Activated CD4-positive, alpha-beta memory T cell treated with anti-CD3 and anti-CD28 coated beads for 36 hours (primary cell): ENCODE results near the gene CCDC93. TPM values are rescaled to one million over a fixed set of nuclear protein-coding genes. Genes with fewer than 3 reads are reported as not detected.
"Not testable (repeated sequence)": the region's sequence is repeated elsewhere in the genome, so short reads cannot be mapped to it uniquely, and the experiment has no call there.

Source experiments
- CTCF ChIA-PET: fragments of 350-600 bp; sonication (Branson Sonifier 250); formaldehyde crosslinking; loops from one replicate; lab custom pipeline; 2021; ENCODE audit warnings: antibody characterized with exemption, inconsistent platforms; lab: Charles Lee
- POLR2A ChIA-PET: fragments of 350-600 bp; sonication (Branson Sonifier 250); formaldehyde crosslinking; loops from one replicate; lab custom pipeline; 2021; ENCODE audit warnings: antibody characterized with exemption; lab: Charles Lee
- DNase-seq: peaks from one replicate; pipeline ENCODE4 v3.0.0-alpha.2; 2020
- H3K27ac Mint-ChIP-seq: one replicate; pipeline ENCODE4 v1.8.0; 2021; ENCODE audit warnings: mixed read lengths
- H3K27me3 Mint-ChIP-seq: one replicate; pipeline ENCODE4 v1.8.0; 2021; ENCODE audit warnings: mixed read lengths
- H3K36me3 Mint-ChIP-seq: one replicate; pipeline ENCODE4 v1.8.0; 2021; ENCODE audit warnings: mixed read lengths
- H3K4me1 Mint-ChIP-seq: one replicate; pipeline ENCODE4 v1.8.0; 2021; ENCODE audit warnings: low read depth, mixed read lengths
- H3K4me3 Mint-ChIP-seq: one replicate; pipeline ENCODE4 v1.8.0; 2021; ENCODE audit warnings: mild to moderate bottlenecking, mixed read lengths
- H3K9me3 Mint-ChIP-seq: one replicate; pipeline ENCODE4 v1.8.0; 2021; ENCODE audit warnings: mixed read lengths
- intact Hi-C: fragments of 100-400 bp; cut with micrococcal nuclease; formaldehyde crosslinking; loops from one replicate; pipeline ENCODE4 v1.15.1; 2023
- total RNA-seq, 2 experiments: library from RNA; stranded (reverse); gene quantifications; one replicate each; pipeline ENCODE4 v1.2.3, GENCODE V29; 2021

CCDC93 gene
- total RNA-seq, 2 experiments from 2014 or later: 24.9 to 27.3 TPM

DNA sequence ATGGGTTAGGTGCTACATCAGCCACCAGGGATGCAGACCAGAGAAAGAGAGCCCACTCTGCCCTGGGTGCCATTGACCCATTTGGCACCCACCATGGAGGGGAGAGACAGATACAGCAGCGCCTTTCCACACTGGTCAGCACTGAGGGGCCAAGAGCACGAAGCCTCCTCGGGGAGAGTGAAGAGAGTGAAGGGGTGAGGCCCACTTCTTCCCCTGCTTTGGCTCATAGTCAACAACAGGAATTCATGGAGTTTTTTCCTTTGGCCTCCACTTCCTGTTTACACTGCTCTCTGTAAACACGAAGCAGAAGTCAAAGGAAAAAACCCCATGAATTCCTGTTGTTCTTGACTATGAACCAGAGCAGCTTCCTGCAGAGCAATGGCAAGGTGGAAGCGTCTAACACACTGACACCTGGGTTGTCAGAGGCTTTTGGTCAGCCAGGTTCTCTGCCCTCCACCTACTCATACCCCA lies 80.0 kb downstream of the CCDC93 start:
- ChIA-PET CTCF (no interaction called here), POLR2A (no interaction called here)
- Mint-ChIP-seq H3K4me3 (no peak overlapping the region), H3K27ac (no peak overlapping the region), H3K36me3 (peaks cover 90% of the 10 kb centered on the region), H3K4me1 (no peaks in the 10 kb centered on the region), H3K27me3 (no peaks in the 10 kb centered on the region), H3K9me3 (peaks cover 4% of the 10 kb centered on the region)
- intact Hi-C loops: no loop called here
- no peak for DNase-seq

DNA sequence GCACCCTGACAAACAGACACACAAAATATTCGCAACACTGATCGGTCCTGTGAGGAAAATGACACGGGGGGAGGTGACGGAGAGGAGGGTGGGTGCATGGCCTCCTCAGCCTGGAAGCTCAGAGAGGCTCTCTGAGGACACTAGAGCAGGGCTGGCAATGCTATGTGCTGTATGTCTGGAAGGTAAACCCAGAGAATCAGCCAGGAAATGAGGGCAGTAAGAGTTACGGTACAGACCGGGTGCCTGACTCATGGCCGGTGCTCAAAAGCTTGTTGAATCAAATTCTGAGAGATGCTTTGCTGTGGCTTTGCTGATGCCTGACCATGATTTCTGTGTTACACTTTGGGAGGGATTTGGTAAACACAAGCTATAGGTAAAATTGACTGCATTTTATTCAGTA lies 81.9 kb downstream of the CCDC93 start:
- Mint-ChIP-seq H3K27me3 (no peaks in the 10 kb centered on the region), H3K9me3 (peaks cover 5% of the 10 kb centered on the region), H3K4me1 (no peaks in the 10 kb centered on the region)

DNA sequence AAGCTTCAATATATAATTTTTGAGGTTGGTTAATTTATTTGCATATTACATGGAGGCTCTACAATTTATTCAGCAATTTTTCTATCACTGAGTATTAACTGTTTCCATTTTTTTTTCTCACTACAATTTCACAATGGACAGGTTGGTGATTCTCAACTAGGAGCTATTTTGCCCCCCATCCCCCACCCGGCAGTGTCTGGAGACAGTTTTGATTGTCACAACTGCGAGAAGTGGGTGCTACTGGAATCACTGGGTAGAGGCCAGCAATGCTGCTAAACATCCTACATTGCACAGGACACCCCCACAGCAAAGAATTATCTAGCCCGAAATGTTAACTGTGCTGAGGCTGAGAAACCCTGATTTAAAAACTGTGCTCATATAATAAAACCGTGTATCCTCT lies 82.6 kb downstream of the CCDC93 start:
- no peaks in the 10 kb centered on the region for H3K27me3 Mint-ChIP-seq
- H3K27ac Mint-ChIP-seq: no peak overlapping the region
- ChIA-PET POLR2A (no interaction called here), CTCF (interaction anchor here (0.9 to 1.6 kb wide), 2 partner anchors 72 to 117 kb away, joined by 3 to 5 read pairs; partner anchors contain the start of gene DDX18)
- H3K36me3 Mint-ChIP-seq: peaks cover 88% of the 10 kb centered on the region
- intact Hi-C loops: no loop called here
- H3K4me3 Mint-ChIP-seq: no peak overlapping the region
- no peaks in the 10 kb centered on the region for H3K4me1 Mint-ChIP-seq
- no peak for DNase-seq
- H3K9me3 Mint-ChIP-seq: peaks cover 5% of the 10 kb centered on the region

More for the DNA sequence above, 81.9 kb downstream of the CCDC93 start:
- ChIA-PET CTCF (interaction anchor here (1.6 kb wide), 1 partner anchor 71 kb away, joined by 5 read pairs; no protein-coding TSS in a partner anchor), POLR2A (no interaction called here)
- no peak overlapping the region for H3K27ac Mint-ChIP-seq
- peaks cover 93% of the 10 kb centered on the region for H3K36me3 Mint-ChIP-seq
- H3K4me3 Mint-ChIP-seq: no peak overlapping the region
- intact Hi-C loops: no loop called here
- no peak for DNase-seq

DNA sequence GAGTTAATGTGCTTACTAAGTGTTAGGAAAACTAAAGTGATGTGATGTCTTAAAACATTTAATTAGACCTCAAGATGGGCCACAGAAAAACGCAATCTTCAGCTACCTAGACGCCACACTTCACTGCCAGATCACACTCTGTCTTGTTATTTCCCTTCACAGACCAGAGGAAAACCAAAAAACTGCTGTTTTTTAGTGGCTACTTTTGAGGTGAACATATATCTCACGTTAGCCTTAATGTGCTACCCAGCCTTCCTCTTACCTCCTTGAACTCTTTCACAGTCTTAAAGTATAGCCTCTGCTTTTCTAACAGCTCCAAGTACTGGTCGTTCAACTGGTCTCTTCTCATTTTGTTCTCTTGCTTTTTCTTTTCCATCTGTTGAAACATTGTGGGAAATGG lies 83.1 kb downstream of the CCDC93 start:
- Mint-ChIP-seq H3K9me3 (peaks cover 5% of the 10 kb centered on the region), H3K4me1 (no peaks in the 10 kb centered on the region), H3K36me3 (peaks cover 87% of the 10 kb centered on the region), H3K27ac (no peak overlapping the region), H3K27me3 (no peaks in the 10 kb centered on the region), H3K4me3 (no peak overlapping the region)
- ChIA-PET CTCF (interaction anchor here (0.9 to 1.6 kb wide), 2 partner anchors 72 to 116 kb away, joined by 3 to 5 read pairs; partner anchors contain the start of gene DDX18), POLR2A (no interaction called here)
- intact Hi-C loops: no loop called here
- no peak for DNase-seq

DNA sequence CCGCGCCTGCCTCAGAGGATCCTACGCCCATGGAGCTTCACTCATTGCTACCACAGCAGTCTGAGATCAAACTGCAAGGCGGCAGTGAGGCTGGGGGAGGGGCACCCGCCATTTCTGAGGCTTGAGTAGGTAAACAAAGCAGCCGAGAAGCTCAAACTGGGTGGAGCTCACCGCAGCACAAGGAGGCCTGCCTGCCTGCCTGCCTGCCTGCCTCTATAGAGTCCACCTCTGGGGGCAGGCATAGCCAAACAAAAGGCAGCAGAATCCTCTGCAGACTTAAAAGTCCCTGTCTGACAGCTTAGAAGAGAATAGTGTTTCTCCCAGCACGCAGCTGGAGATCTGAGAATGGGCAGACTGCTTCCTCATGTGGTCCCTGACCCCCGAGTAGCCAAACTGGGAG lies 90.4 kb downstream of the CCDC93 start:
- DNase-seq, H3K27ac Mint-ChIP-seq, H3K4me3 Mint-ChIP-seq, intact Hi-C loops, H3K9me3 Mint-ChIP-seq, H3K27me3 Mint-ChIP-seq, POLR2A ChIA-PET, H3K4me1 Mint-ChIP-seq, CTCF ChIA-PET: not testable (repeated sequence)
- peaks cover 86% of the 10 kb centered on the region for H3K36me3 Mint-ChIP-seq

DNA sequence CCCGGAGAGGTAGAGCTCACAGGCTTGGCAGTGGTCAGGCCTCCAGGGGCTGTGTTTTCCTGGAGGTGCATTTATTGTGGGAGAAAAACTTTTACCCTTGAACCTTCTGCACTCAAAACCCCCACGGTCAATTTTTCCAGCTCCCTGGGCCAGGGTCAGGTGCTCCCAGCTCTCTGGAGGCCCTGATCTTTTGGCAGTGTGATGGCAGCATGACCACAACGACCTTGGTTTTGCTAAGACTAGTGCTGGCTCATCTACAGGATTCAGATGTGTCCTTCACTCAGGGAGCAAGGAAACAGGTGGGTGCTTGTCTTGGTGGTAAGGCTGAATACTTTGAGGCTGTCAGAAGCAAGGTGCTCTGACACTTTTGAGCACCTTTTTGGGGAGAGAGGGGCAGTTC lies 92.3 kb downstream of the CCDC93 start:
- intact Hi-C loops: no loop called here
- Mint-ChIP-seq H3K27ac (no peak overlapping the region), H3K4me1 (no peaks in the 10 kb centered on the region), H3K4me3 (no peak overlapping the region), H3K36me3 (peaks cover 89% of the 10 kb centered on the region), H3K9me3 (no peaks in the 10 kb centered on the region), H3K27me3 (no peaks in the 10 kb centered on the region)
- DNase-seq: no peak
- ChIA-PET POLR2A (no interaction called here), CTCF (interaction anchor here (0.6 to 0.8 kb wide), 2 partner anchors 59 to 69 kb away, joined by 3 read pairs; no protein-coding TSS in a partner anchor)

DNA sequence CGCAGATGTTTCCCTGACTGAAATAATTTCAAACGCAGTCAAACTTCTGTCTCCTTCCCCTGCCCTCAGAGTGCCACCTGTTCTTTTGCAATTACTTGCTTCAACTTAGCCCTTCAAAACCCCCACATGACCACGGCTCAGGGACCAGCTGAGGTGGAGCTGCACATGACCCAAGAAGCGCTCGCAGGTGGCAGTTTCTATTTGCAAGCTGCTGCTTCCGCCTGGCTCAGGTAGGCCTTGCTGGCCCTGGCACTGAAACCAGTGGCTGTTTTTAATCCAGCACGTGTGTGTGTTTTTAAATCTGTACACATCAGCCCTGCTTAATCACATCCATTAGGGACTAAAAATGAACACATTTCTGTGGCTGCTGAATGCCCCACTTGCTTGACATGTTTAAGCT lies 95.3 kb downstream of the CCDC93 start:
- POLR2A ChIA-PET: no interaction called here

DNA sequence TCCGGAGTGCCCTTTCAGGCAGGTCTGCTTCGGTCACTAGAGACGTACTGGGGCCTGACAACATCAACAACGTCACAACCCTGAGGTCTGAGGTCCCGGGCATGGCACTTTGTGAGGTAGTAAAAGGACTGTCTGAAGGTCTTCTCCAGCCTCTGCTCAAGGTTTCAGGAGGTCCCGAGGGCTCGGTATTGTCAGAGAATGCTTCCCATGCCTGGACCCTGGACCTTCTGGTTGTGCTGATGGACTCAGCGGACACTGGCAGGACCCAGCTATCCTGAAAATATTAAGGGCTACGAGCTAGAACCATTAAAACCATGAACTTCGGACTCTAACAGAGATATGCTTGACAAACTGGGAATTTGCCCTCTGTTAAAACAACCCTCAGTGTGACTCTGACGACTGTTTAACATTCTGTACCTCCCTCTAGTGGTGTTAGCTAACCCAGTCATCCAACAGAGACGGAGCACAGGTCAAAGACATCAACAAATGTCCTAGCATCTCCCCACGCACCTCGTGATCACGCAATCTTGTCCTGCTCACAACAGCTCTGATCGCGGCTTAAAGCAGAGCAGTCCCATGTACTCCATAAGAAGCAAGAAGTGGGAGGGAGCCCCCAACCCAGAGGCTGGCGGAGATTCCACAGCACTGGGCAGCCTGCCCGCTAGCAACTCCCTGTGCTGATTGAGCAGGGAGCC lies 96.5 kb downstream of the CCDC93 start:
- ChIA-PET CTCF (no interaction called here), POLR2A (no interaction called here)
- Mint-ChIP-seq H3K36me3 (peaks cover 83% of the 10 kb centered on the region), H3K27ac (no peak overlapping the region), H3K4me3 (no peak overlapping the region), H3K9me3 (peaks cover 18% of the 10 kb centered on the region), H3K4me1 (no peaks in the 10 kb centered on the region), H3K27me3 (no peaks in the 10 kb centered on the region)
- intact Hi-C loops: no loop called here
- no peak for DNase-seq

More for the DNA sequence above, 95.3 kb downstream of the CCDC93 start:
- intact Hi-C loops: no loop called here
- Mint-ChIP-seq H3K27ac (no peak overlapping the region), H3K4me3 (no peak overlapping the region), H3K27me3 (no peaks in the 10 kb centered on the region), H3K4me1 (no peaks in the 10 kb centered on the region), H3K9me3 (peaks cover 10% of the 10 kb centered on the region), H3K36me3 (peaks cover 87% of the 10 kb centered on the region)
- CTCF ChIA-PET: no interaction called here
- no peak for DNase-seq

DNA sequence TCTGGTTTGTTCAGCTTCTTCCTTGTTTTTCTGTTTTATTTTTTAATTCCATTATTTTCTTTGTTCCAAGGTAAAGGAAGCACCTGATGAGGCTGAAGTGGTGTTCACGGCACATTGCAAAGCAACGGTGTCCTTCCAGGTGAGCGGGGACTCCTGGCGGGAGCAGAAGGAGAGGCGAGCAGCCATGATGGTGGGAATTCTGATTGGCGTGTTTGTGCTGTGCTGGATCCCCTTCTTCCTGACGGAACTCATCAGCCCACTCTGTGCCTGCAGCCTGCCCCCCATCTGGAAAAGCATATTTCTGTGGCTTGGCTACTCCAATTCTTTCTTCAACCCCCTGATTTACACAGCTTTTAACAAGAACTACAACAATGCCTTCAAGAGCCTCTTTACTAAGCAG lies 110.9 kb downstream of the CCDC93 start:
- Mint-ChIP-seq H3K9me3 (peaks cover 36% of the 10 kb centered on the region), H3K4me1 (no peaks in the 10 kb centered on the region), H3K36me3 (no peaks in the 10 kb centered on the region), H3K4me3 (no peak overlapping the region), H3K27ac (no peak overlapping the region), H3K27me3 (peaks cover 2% of the 10 kb centered on the region)
- CTCF ChIA-PET: no interaction called here
- POLR2A ChIA-PET: no interaction called here
- no peak for DNase-seq
- intact Hi-C loops: no loop called here

DNA sequence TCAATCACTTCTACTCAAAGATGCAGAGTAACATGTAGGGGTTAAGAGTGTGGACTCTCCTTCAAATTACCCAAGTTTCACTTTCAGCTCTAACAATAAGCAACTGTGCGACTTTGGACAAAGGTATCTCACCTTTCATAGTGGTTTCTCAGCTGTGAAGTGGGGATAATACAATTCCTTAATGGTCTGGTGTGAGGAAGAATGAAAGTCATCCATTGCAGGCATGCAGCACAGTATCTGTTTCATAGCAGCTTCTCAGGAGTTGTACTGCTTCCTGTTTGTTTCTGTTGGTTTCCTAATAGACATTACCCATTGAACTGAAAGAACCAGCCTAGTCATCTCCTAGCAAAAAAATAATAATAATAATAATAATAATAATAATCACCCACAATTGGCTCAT lies 125.0 kb downstream of the CCDC93 start:
- POLR2A ChIA-PET: no interaction called here
- H3K4me3 Mint-ChIP-seq: no peak overlapping the region
- H3K27ac Mint-ChIP-seq: no peak overlapping the region
- DNase-seq: no peak
- H3K9me3 Mint-ChIP-seq: peaks cover 5% of the 10 kb centered on the region
- CTCF ChIA-PET: no interaction called here
- intact Hi-C loops: no loop called here
- peaks cover 2% of the 10 kb centered on the region for H3K36me3 Mint-ChIP-seq
- no peaks in the 10 kb centered on the region for H3K4me1 Mint-ChIP-seq
- H3K27me3 Mint-ChIP-seq: peaks cover 2% of the 10 kb centered on the region

DNA sequence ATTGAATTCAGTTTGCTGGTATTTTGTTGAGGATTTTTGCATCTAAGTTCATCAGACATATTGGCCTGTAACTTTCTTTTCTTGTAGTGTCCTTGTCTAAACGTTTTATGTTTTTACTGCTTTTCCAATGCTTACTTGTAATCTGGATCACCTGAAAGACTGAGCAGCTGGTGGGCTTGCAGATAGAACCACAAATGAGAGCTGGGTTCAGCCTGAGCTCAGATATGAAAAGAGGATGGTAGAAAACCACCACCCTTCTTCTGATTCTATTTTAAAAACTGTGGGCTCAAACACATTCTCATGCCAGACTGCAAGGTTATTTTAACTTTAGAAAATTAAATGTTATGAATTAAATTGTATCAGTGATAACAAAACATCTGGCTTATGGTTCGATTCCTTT lies 128.6 kb downstream of the CCDC93 start:
- ChIA-PET POLR2A (no interaction called here), CTCF (no interaction called here)
- intact Hi-C loops: no loop called here
- Mint-ChIP-seq H3K27me3 (peaks cover 3% of the 10 kb centered on the region), H3K4me3 (no peak overlapping the region), H3K36me3 (peaks cover 2% of the 10 kb centered on the region), H3K27ac (no peak overlapping the region), H3K4me1 (no peaks in the 10 kb centered on the region), H3K9me3 (peaks cover 14% of the 10 kb centered on the region)
- DNase-seq: no peak

DNA sequence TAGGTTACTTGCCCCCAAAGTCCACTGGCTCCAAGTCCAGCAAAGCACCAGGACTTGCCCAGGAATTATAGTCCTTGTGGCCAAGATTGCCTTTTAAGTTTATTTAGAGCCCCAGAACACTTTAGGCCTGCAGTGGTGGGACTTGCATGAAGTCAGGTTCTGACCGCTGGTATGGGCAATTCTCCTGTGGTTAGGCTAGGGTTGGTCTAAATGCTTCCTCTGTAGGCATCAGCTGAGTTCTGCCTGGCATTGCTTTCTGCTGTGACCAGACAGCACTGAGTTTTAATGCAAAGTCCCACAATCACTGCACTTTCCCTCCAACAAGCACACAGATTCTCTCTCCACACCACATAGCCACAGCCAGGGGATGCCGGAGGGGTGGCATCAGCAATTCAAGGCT lies 134.9 kb downstream of the CCDC93 start:
- no peak overlapping the region for H3K4me3 Mint-ChIP-seq
- no peak overlapping the region for H3K27ac Mint-ChIP-seq
- no peaks in the 10 kb centered on the region for H3K36me3 Mint-ChIP-seq
- ChIA-PET POLR2A (no interaction called here), CTCF (no interaction called here)
- peaks cover 9% of the 10 kb centered on the region for H3K9me3 Mint-ChIP-seq
- intact Hi-C loops: no loop called here
- no peaks in the 10 kb centered on the region for H3K4me1 Mint-ChIP-seq
- peaks cover 29% of the 10 kb centered on the region for H3K27me3 Mint-ChIP-seq
- DNase-seq: no peak

DNA sequence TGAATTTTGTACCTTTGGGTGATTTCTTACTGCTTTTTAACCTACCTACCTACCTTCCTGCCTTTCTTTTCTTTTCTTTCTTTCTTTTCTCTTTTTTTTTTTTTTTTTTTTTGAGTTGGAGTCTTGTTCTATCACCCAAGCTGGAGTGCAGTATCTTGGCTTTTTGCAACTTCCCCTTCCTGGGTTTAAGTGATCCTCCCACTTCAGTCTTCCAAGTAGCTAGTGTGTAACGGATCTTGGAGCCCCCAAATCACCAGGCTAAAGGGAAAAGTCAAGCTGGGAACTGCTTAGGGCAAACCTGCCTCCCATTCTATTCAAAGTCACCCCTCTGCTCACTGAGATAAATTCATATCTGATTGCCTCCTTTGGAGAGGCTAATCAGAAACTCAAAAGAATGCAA lies 138.1 kb downstream of the CCDC93 start:
- no peak for DNase-seq
- intact Hi-C loops: no loop called here
- Mint-ChIP-seq H3K27ac (no peak overlapping the region), H3K4me1 (no peaks in the 10 kb centered on the region), H3K4me3 (no peak overlapping the region), H3K27me3 (peaks cover 28% of the 10 kb centered on the region), H3K9me3 (no peaks in the 10 kb centered on the region), H3K36me3 (no peaks in the 10 kb centered on the region)
- POLR2A ChIA-PET: no interaction called here
- CTCF ChIA-PET: no interaction called here
